Activated CD4-positive, alpha-beta T cell treated with anti-CD3 and anti-CD28 coated beads for 1 hour (primary cell): Measurements from ENCODE around the gene PGR.

ENCODE experiments used
- DNase-seq: peaks from one replicate; pipeline ENCODE4 v3.0.0-alpha.2; 2020

Gene PGR

DNA sequence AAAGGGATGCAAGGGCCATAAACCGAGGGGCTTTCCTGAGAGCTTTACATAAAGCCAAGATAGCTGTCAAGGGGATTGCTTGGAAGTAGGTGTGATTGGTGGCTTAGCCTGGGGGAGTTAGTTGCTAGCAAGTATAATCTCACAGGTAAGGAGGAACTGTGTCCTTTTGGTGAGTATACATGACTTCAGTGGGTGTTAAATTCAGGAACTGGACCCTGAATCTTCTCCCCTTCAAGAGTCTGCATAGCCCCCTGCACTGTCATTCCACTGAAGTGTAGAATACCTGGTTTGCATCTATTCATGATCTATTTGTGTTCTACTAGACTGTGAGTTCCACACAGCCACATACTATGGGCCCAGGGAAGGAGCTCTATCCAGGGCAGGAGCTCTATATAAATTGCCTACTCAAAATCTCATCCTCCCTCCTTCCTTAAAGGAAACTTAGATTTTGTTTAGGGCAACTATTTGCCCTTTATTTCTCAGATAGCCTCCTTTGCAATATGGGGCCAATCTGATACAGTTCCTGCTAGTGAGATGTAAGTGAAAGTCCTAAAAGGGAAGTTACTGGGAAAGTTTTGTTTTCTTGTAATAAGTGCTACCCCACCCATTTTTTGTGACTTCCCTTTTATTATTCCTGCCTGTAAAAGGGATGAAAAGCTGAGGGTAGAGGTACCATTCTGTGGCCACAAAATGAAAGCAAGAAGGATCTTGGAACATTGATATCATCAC is 120.5 kb downstream of the PGR start:
- DNase-seq = no peak

GRCh38 chr11:101003468-101003867 is 126.1 kb downstream of the PGR start:
- DNase-seq = no peak

- no peak for DNase-seq
These were observed 129.9 kb downstream of the PGR start for GRCh38 chr11:100999756-101000155.

GRCh38 chr11:100994966-100995365 is 134.6 kb downstream of the PGR start:
- DNase-seq = no peak

DNA sequence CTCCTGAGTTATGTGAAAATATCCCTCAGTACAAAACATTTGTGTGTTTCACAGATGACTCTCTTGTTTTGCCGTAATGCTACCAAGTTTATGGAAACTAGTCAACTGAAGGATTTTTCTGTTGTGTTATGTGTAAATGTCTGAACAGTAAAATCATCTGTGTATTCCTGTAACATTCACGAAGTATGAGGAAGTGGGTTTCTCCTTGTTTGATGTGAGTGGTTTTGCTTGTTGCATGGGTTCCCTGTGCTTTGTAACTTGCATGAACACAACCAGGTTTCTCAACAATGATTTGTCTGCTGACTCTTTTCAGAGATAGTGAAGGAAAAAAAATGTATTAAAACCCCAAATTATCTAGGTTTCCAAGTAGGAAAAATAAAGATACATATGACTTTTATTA is 138.1 kb downstream of the PGR start:
- no peak for DNase-seq

GRCh38 chr11:100990931-100991330 is 138.7 kb downstream of the PGR start:
- DNase-seq = no peak

DNA sequence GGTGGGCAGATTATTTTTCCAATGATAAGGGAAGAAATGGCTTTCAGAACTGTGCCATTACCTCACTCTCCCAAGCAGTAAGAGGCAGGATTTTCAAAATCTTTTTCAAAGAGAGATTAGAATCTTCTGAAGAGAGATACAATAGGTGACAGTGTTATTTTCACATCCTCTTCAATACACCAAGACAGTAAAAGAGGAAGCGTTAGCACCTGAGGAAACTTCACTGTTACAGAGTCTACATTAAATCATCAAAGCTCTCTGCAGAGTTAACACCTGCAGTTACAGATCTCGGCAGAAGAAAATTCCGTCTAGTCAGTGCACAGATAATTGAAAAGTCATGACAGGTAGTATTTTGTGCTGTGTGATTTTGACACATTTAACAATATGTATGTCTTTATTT is 144.9 kb downstream of the PGR start:
- no peak for DNase-seq

GRCh38 chr11:100981196-100981824 is 148.3 kb downstream of the PGR start:
- no peak for DNase-seq

DNA sequence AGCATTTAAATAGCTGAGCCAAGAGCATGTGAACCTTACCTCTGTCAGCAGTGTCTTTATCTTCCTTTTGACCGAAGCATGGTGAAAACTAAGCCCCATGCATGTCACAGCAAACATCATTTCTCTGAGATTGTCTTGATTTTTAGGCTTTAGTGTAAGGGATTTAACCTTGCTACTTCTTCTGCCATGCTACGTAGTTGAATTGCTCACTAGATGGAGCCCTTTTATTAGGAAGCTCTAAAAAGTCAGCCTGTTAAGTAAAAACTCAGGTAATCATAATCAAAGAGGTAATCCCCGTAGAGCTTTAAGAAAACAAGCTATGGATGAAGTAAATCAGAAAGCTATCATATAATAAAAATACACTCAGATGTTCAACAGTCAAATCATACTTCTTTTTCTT is 149.5 kb downstream of the PGR start:
- DNase-seq = no peak
